HepG2 (cell line): ENCODE data around the gene FSCN2. TPM values are rescaled to one million over a fixed set of nuclear protein-coding genes. Genes with fewer than 3 reads are reported as not detected.

Source experiments
- ATAC-seq: fragments of 200-7000 bp; cut with Tn5 transposase; 3 replicates; pipeline ENCODE4 v1.9.1; 2020; ENCODE audit warnings: mild to moderate bottlenecking, moderate library complexity
- BruUV-seq: library from RNA; stranded (reverse); fragments of 400-500 nt; replicated peaks from 2 replicates; lab custom pipeline; 2021; lab: Mats Ljungman, UMichigan
- CTCF ChIA-PET: fragments of 300-600 bp; formaldehyde crosslinking; extraction: SDS; loops from one replicate; lab custom pipeline; 2021; ENCODE audit warnings: low total read pairs, inconsistent platforms, low intra/inter-chr PET ratio; lab: Yijun Ruan, JAX
- POLR2A ChIA-PET: fragments of 350-600 bp; sonication (Branson Sonifier 250); formaldehyde crosslinking; loops from one replicate; lab custom pipeline; 2020; ENCODE audit warnings: antibody characterized with exemption, inconsistent platforms; lab: Yijun Ruan, JAX
- DNase-seq: peaks from one replicate; pipeline ENCODE4 v3.0.0-alpha.2; 2015; ENCODE audit warnings: low spot score
- FAIRE-seq: peaks from 3 replicates; lab custom pipeline; 2011; peaks lifted over from hg19 to GRCh38; lab: Jason Lieb, UNC
- H2AFZ ChIP-seq: one replicate; pipeline ENCODE4 v1.6.1; 2011; ENCODE audit warnings: low read length, inconsistent platforms
- H3K27ac ChIP-seq: fragments of 300-600 bp; 3 replicates; pipeline ENCODE4 v1.8.0; 2011; ENCODE audit warnings: mixed run types, mild to moderate bottlenecking, mixed read lengths, low read length, inconsistent platforms; ENCODE audit not compliant: insufficient read depth; ENCODE audit errors: extremely low read length
- H3K27me3 ChIP-seq, 2 experiments: fragments of 200-600 bp in 1 of 2; 2 replicates in 1 of 2; 3 replicates in 1 of 2; pipeline versions ENCODE4 v1.6.0 to v1.8.0; 2011; ENCODE audit warnings: low read length in 2 of 2, mild to moderate bottlenecking in 2 of 2, moderate library complexity in 2 of 2, inconsistent platforms in 1 of 2; ENCODE audit not compliant: insufficient read depth in 2 of 2, control insufficient read depth in 1 of 2
- H3K36me3 ChIP-seq, 2 experiments: fragments of 200-600 bp in 1 of 2; replicated peaks in 1 of 2; 2 replicates in 1 of 2; 3 replicates in 1 of 2; pipeline versions ENCODE4 v1.5.1 to v1.8.0; 2011; ENCODE audit warnings: low read length in 2 of 2, inconsistent platforms in 1 of 2; ENCODE audit not compliant: insufficient read depth in 2 of 2, control insufficient read depth in 1 of 2
- H3K4me1 ChIP-seq: 2 replicates; pipeline ENCODE4 v1.5.1; 2012; ENCODE audit warnings: low read length, inconsistent platforms; ENCODE audit not compliant: insufficient read depth
- H3K4me2 ChIP-seq: 2 replicates; pipeline ENCODE4 v1.6.0; 2011; ENCODE audit warnings: low read depth, low read length, inconsistent platforms
- H3K4me3 ChIP-seq, 3 experiments: fragments of 200-600 bp in 1 of 3; sonication (generic), shearing (Covaris generic) in 1 of 3; replicated peaks in 1 of 3; 2 replicates each; pipeline ENCODE4 v1.5.1; 2011 to 2016; ENCODE audit warnings: low read length in 3 of 3, inconsistent platforms in 2 of 3, low read depth in 2 of 3, mild to moderate bottlenecking in 2 of 3, control low read depth in 1 of 3, mixed read lengths in 1 of 3; ENCODE audit not compliant: insufficient read depth in 1 of 3
- H3K79me2 ChIP-seq: one replicate; pipeline ENCODE4 v1.6.1; 2011; ENCODE audit warnings: low read length, inconsistent platforms; ENCODE audit not compliant: insufficient read depth
- H3K9ac ChIP-seq: 2 replicates; pipeline ENCODE4 v1.6.0; 2011; ENCODE audit warnings: mild to moderate bottlenecking, low read depth, low read length, inconsistent platforms; ENCODE audit not compliant: insufficient read depth
- H3K9me3 ChIP-seq: 2 replicates; pipeline ENCODE4 v1.5.1; 2012; ENCODE audit warnings: mild to moderate bottlenecking, low read length
- H4K20me1 ChIP-seq: 2 replicates; pipeline ENCODE4 v1.6.0; 2011; ENCODE audit warnings: inconsistent platforms, mild to moderate bottlenecking, low read length, moderate library complexity; ENCODE audit not compliant: insufficient read depth
- BCL6 ChIP-seq: IDR thresholded peaks from 2 replicates; pipeline ENCODE4 v1.6.1; 2016; ENCODE audit warnings: missing genetic modification reagents, missing compliant biosample characterization
- CREM ChIP-seq, 2 experiments: sonication (generic) in 1 of 2; formaldehyde crosslinking in 1 of 2; IDR thresholded peaks; 2 replicates each; pipeline versions ENCODE4 v1.4.0 to v1.6.1; 2016 to 2020; ENCODE audit warnings: antibody characterized with exemption in 1 of 2, mild to moderate bottlenecking in 1 of 2, missing genetic modification reagents in 1 of 2
- PAF1 ChIP-seq: IDR thresholded peaks from 2 replicates; pipeline ENCODE4 v1.6.1; 2016; ENCODE audit warnings: missing genetic modification reagents, missing compliant biosample characterization
- SMYD3 ChIP-seq: sonication (generic); formaldehyde crosslinking; IDR thresholded peaks from 2 replicates; pipeline ENCODE4 v1.8.1; 2023; ENCODE audit warnings: mild to moderate bottlenecking, missing genetic modification reagents
- ZNF101 ChIP-seq: sonication (generic); formaldehyde crosslinking; IDR thresholded peaks from 2 replicates; pipeline ENCODE4 v1.4.0; 2020; ENCODE audit warnings: mild to moderate bottlenecking, low read depth, missing genetic modification reagents, borderline replicate concordance
- WGBS: methylation state at CpG from one replicate; pipeline ENCODE4 v1.1.6; 2017; ENCODE audit warnings: low lambda C conversion rate; 5-methylcytosine and 5-hydroxymethylcytosine counted together
- in situ Hi-C: cut with HindIII; loops from 2 replicates; pipeline ENCODE4 v1.10.0; 2017; ENCODE audit warnings: low pct_unique_long_range_greater_than_20kb; ENCODE audit not compliant: extremely low pct_ligation_motif_present
- intact Hi-C: fragments of 100-400 bp; cut with micrococcal nuclease; formaldehyde crosslinking; loops from one replicate; pipeline ENCODE4 v1.10.0; 2022; ENCODE audit not compliant: unreplicated experiment
- polyA plus RNA-seq, 8 experiments: library from polyadenylated mRNA; depleted of rRNA in 3 of 8; stranded (reverse) in 7 of 8; unstranded in 1 of 8; fragments of >200 nt; fragmentation: Illumina TruSeq in 4 of 8; extraction: Trizol in 4 of 8; gene quantifications; 2 replicates each; pipeline versions ENCODE4 v1.2.1 to v1.2.3, GENCODE V29; 2011 to 2016; ENCODE audit warnings: low read depth in 4 of 8, missing spikeins in 1 of 8, mixed read lengths in 1 of 8; ENCODE audit not compliant: insufficient read depth in 1 of 8
- total RNA-seq, 5 experiments: library from RNA; depleted of rRNA; stranded (reverse); fragments of >200 nt; fragmentation: Illumina TruSeq; extraction: Trizol; gene quantifications; 2 replicates each; pipeline ENCODE4 v1.2.3, GENCODE V29; 2016; ENCODE audit warnings: low read depth in 1 of 5
- TF ChIP-seq, protein P1 (sequence below): IDR thresholded peaks from 2 replicates; pipeline ENCODE4 v1.6.1; 2012; ENCODE audit warnings: low read depth, low read length, improper control_type of control experiment
- TF ChIP-seq, protein P2 (sequence below): sonication (generic); formaldehyde crosslinking; IDR thresholded peaks from 2 replicates; pipeline ENCODE4 v1.9.0; 2021; ENCODE audit warnings: missing genetic modification reagents, borderline replicate concordance
- TF ChIP-seq, protein P3 (sequence below): sonication (generic); formaldehyde crosslinking; conservative IDR thresholded peaks from 2 replicates; pipeline ENCODE4 v1.8.1; 2023; ENCODE audit warnings: missing genetic modification reagents

The FSCN2 gene
- total and polyA plus RNA-seq, 2 of the 13 experiments (the other 11 are each of a cell fraction or from before 2014, with no cell fraction given): 0.09 TPM; not detected in 1

DNA sequence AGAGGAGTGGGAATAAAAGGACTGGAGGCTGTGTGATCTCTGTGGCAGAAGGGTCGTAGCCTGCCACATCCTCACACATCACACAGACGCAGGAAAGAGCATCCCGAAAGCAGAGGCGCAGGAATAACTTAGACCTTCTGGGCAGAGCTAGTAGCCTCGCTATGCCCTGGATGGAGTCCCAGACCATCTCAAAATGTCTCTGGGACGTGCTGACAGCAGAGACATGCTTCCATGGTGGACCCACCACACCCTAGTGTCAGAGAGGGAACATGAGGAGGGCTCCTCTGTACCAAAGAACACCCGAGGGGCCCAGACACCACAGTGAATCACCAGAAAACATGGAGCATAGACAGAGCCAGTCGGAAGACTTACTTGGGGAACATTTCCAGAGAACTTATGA lies 53.6 kb downstream of the FSCN2 start:
- Histone ChIP-seq H3K9ac (no peak overlapping the region), H3K4me2 (no peak overlapping the region), H3K27ac (no peak overlapping the region), H3K4me3 (no peak overlapping the region), H3K79me2 (no peaks in the 10 kb centered on the region), H3K4me1 (peaks cover 36% of the 10 kb centered on the region), H3K9me3 (no peaks in the 10 kb centered on the region)
- WGBS: 100% methylated on average over 8 of the region's 8 CpGs
- BruUV-seq: no TSS peak
- POLR2A ChIA-PET: no interaction called here
- no peak for DNase-seq
- intact Hi-C loops (no loop called here), in situ Hi-C loops (no loop called here)
- ATAC-seq: no peak
- TF ChIP-seq, protein P1, sequence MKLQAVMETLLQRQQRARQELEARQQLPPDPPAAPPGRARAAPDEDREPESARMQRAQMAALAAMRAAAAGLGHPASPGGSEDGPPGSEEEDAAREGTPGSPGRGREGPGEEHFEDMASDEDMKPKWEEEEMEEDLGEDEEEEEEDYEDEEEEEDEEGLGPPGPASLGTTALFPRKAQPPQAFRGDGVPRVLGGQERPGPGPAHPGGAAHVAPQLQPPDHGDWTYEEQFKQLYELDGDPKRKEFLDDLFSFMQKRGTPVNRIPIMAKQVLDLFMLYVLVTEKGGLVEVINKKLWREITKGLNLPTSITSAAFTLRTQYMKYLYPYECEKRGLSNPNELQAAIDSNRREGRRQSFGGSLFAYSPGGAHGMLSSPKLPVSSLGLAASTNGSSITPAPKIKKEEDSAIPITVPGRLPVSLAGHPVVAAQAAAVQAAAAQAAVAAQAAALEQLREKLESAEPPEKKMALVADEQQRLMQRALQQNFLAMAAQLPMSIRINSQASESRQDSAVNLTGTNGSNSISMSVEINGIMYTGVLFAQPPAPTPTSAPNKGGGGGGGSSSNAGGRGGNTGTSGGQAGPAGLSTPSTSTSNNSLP: no peak
- TF ChIP-seq, protein P2, sequence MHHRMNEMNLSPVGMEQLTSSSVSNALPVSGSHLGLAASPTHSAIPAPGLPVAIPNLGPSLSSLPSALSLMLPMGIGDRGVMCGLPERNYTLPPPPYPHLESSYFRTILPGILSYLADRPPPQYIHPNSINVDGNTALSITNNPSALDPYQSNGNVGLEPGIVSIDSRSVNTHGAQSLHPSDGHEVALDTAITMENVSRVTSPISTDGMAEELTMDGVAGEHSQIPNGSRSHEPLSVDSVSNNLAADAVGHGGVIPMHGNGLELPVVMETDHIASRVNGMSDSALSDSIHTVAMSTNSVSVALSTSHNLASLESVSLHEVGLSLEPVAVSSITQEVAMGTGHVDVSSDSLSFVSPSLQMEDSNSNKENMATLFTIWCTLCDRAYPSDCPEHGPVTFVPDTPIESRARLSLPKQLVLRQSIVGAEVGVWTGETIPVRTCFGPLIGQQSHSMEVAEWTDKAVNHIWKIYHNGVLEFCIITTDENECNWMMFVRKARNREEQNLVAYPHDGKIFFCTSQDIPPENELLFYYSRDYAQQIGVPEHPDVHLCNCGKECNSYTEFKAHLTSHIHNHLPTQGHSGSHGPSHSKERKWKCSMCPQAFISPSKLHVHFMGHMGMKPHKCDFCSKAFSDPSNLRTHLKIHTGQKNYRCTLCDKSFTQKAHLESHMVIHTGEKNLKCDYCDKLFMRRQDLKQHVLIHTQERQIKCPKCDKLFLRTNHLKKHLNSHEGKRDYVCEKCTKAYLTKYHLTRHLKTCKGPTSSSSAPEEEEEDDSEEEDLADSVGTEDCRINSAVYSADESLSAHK (CRISPR knock-in tag): no peak
- TF ChIP-seq PAF1 (CRISPR knock-in tag): no peak
- no peak for TF ChIP-seq SMYD3 (CRISPR knock-in tag)
- no peak for TF ChIP-seq ZNF101 (CRISPR knock-in tag)
- no peak for TF ChIP-seq BCL6
- TF ChIP-seq, protein P3, sequence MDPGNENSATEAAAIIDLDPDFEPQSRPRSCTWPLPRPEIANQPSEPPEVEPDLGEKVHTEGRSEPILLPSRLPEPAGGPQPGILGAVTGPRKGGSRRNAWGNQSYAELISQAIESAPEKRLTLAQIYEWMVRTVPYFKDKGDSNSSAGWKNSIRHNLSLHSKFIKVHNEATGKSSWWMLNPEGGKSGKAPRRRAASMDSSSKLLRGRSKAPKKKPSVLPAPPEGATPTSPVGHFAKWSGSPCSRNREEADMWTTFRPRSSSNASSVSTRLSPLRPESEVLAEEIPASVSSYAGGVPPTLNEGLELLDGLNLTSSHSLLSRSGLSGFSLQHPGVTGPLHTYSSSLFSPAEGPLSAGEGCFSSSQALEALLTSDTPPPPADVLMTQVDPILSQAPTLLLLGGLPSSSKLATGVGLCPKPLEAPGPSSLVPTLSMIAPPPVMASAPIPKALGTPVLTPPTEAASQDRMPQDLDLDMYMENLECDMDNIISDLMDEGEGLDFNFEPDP: no peak
- no peak for TF ChIP-seq CREM (IDR thresholded peaks at IDR 0.05)
- TF ChIP-seq CREM (CRISPR knock-in tag; IDR thresholded peaks at IDR 0.05): no peak
- TF ChIP-seq, all 625 proteins: peak for 0
- no peak for FAIRE-seq
- H3K27me3 ChIP-seq: no peaks in the 10 kb centered on the region
- H4K20me1 ChIP-seq: peaks cover 5% of the 10 kb centered on the region; the same call in 1 of the 2 replicates
- CTCF ChIA-PET: no interaction called here
- no peak overlapping the region for H2AFZ ChIP-seq
- peaks cover 33 to 61% of the 10 kb centered on the region in 2 experiments for H3K36me3 ChIP-seq
